ENCODE data around the gene LGALS3.
A peak's percentile ranks its signal among the peaks of the same experiment; 100 is the strongest.

LGALS3 gene

DNA sequence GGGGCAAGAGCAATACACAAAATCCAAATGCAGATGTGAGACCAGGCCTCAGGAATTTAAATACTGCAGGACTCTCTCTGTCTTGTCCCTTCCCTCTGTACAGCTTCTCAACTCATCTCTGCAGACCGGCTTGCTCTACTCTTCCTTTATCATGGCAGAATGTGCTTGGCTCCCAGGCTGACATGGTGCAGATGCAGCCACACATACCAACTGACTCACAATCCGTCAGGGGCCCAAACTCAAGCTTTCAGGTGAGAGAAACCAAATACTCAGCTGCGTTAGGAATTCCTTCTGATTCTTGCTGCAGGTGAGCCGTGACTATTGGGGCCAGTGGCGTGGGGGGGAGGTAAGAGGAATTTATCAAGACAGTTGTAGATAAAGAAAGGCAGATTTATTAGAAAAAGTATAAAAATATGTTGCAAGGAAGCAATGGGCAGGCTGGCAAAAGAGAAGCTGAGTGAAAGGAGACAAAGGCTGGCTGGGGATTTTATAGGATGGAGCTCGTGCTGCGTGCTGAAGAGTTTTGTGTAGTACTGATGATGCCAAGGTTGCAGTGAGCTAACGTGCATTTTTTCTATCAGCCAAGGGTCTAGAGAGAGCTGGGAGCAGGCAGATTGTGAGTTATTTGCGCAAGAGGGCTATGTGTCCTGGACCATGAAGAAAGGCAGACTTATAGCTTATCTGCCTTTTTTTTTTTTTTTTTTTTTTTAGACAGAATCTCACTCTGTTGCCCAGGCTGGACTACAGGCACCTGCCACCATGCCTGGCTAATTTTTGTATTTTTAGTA lies 5.0 kb upstream of the LGALS3 start:
- H3K27ac ChIP-seq (ENCODE audit: low read depth, low read length), result no peak overlapping the region; the same call in 1 of the 2 replicates
- no peaks in the 10 kb centered on the region for H3K79me2 ChIP-seq (ENCODE audit: control insufficient read depth, insufficient read depth, low read length, unreplicated experiment)
- no peak overlapping the region for H3K4me3 ChIP-seq (ENCODE audit: low read depth, low read length)
- no peak overlapping the region for H2AFZ ChIP-seq (ENCODE audit: low read length, unreplicated experiment)
- no peaks in the 10 kb centered on the region for H3K36me3 ChIP-seq (ENCODE audit: insufficient read depth, low read length)
- no peaks in the 10 kb centered on the region for H3K27me3 ChIP-seq (ENCODE audit: insufficient read depth, low read length)
- H3K4me1 ChIP-seq (ENCODE audit: control insufficient read depth, insufficient read depth, low read length, unreplicated experiment), result peaks cover 51% of the 10 kb centered on the region

DNA sequence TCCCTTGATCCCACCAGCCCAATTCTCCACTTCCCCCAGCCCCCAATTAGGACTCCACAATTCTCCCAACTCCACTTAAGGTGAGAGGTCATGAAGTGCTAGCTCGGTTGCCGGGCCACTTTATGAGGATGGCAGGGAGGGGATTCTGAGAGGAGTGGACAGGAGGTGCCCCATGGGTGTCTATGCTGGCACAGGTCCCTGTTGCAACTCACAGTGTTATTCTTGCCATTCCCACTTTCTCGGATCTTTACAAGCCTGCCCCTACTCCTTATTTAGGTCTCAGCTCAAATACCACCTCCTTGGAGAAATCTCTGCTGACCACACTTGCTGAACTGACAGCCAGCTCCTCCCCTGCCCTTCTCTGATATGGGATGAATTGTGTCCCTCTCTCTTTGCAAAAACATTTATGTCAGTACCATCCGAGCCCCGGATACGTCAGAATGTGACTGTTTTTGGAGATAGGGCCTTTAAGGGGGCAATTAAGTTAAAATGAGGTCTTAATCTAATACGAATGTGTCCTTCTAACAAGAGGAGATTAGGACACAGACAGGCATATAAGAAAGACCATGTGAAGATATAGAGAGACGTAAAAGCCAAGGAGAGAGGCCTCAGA lies 4.2 kb upstream of the LGALS3 start:
- Histone ChIP-seq H2AFZ (ENCODE audit: low read length, unreplicated experiment) (no peak overlapping the region), H3K27ac (ENCODE audit: low read depth, low read length) (no peak overlapping the region), H3K79me2 (ENCODE audit: control insufficient read depth, insufficient read depth, low read length, unreplicated experiment) (peaks cover 6% of the 10 kb centered on the region), H3K36me3 (ENCODE audit: insufficient read depth, low read length) (no peaks in the 10 kb centered on the region), H3K27me3 (ENCODE audit: insufficient read depth, low read length) (no peaks in the 10 kb centered on the region), H3K4me1 (ENCODE audit: control insufficient read depth, insufficient read depth, low read length, unreplicated experiment) (peaks cover 51% of the 10 kb centered on the region), H3K4me3 (ENCODE audit: low read depth, low read length) (no peak overlapping the region)

DNA sequence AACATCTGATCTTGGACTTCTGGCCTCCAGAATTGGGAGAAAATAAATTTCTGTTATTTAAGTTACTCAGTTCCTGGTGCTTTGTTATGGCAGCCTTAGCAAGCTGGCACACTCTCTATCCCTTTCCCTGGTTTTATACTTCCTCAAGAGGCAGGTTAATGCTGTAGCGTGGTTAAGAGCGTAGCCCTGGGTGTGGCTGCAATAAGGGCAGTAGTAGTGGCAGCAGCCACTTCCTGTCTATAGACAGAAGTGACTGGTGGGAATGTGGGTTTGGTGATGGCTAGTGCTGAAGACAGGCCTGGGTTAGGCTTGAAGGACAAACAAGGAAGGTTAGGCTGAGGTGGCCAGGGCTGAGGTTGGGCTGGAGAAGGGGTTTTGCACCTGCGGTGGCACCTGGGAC lies 3.6 kb upstream of the LGALS3 start:
- H2AFZ ChIP-seq (ENCODE audit: low read length, unreplicated experiment), result no peak overlapping the region
- peaks cover 51% of the 10 kb centered on the region for H3K4me1 ChIP-seq (ENCODE audit: control insufficient read depth, insufficient read depth, low read length, unreplicated experiment)
- no peaks in the 10 kb centered on the region for H3K27me3 ChIP-seq (ENCODE audit: insufficient read depth, low read length)
- peaks cover 11% of the 10 kb centered on the region for H3K79me2 ChIP-seq (ENCODE audit: control insufficient read depth, insufficient read depth, low read length, unreplicated experiment)
- H3K36me3 ChIP-seq (ENCODE audit: insufficient read depth, low read length), result no peaks in the 10 kb centered on the region
- H3K4me3 ChIP-seq (ENCODE audit: low read depth, low read length), result no peak overlapping the region
- no peak overlapping the region for H3K27ac ChIP-seq (ENCODE audit: low read depth, low read length)

DNA sequence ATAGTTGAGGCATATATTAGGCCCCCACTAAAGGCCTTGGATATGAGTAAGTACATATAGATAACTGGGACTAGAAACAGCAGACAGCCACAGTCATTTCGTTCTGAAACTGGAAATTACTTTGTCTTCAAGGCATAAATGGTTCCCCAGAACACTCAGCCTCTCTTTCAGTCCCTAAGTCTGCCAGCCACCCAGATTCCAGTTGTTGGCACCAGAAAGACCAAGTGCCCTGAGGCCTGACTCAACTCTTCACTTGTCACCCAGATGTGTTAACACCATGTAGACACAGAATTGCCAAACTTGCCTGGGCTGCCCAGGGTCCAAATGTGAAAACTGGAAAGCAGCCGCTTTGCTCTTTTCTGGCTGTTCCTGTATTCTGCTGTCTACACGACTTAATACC lies 3.0 kb upstream of the LGALS3 start:
- Histone ChIP-seq H3K4me3 (ENCODE audit: low read depth, low read length) (no peak overlapping the region), H3K4me1 (ENCODE audit: control insufficient read depth, insufficient read depth, low read length, unreplicated experiment) (peaks cover 55% of the 10 kb centered on the region), H3K27me3 (ENCODE audit: insufficient read depth, low read length) (no peaks in the 10 kb centered on the region), H3K79me2 (ENCODE audit: control insufficient read depth, insufficient read depth, low read length, unreplicated experiment) (peaks cover 18% of the 10 kb centered on the region), H3K36me3 (ENCODE audit: insufficient read depth, low read length) (no peaks in the 10 kb centered on the region), H3K27ac (ENCODE audit: low read depth, low read length) (no peak overlapping the region), H2AFZ (ENCODE audit: low read length, unreplicated experiment) (no peak overlapping the region)

GRCh38 chr14:55126932-55127459 lies 2.1 kb upstream of the LGALS3 start:
- Histone ChIP-seq H3K4me3 (ENCODE audit: low read depth, low read length) (no peak overlapping the region), H3K4me1 (ENCODE audit: control insufficient read depth, insufficient read depth, low read length, unreplicated experiment) (peaks cover 63% of the 10 kb centered on the region), H3K79me2 (ENCODE audit: control insufficient read depth, insufficient read depth, low read length, unreplicated experiment) (peaks cover 27% of the 10 kb centered on the region), H3K27ac (ENCODE audit: low read depth, low read length) (peak overlapping the region; percentile 74), H3K36me3 (ENCODE audit: insufficient read depth, low read length) (no peaks in the 10 kb centered on the region), H2AFZ (ENCODE audit: low read length, unreplicated experiment) (no peak overlapping the region), H3K27me3 (ENCODE audit: insufficient read depth, low read length) (no peaks in the 10 kb centered on the region)

DNA sequence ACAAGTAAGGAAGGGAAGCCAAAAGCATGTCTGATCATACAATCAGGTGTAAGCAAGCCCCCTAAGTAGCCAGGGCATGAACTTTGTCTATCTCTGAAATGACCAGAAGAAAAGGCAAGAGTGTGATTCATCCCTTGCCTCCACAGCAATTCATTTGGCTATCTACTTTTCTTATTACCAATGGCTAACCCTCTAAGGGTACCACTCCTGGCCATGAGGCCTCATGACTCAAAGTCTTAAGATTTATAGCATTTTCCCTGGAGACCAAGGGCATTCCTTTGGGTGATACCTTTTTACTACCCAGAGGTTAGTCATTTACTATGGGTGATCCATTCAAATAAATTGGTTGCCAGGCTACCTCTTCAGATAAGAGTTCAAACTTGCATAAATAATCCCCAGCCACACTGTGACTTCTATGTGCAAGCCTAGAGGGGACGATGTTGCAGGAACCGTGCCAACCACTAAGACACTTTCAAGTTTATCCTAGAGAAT lies 1.5 kb upstream of the LGALS3 start:
- no peaks in the 10 kb centered on the region for H3K27me3 ChIP-seq (ENCODE audit: insufficient read depth, low read length)
- no peak overlapping the region for H3K4me3 ChIP-seq (ENCODE audit: low read depth, low read length)
- H3K79me2 ChIP-seq (ENCODE audit: control insufficient read depth, insufficient read depth, low read length, unreplicated experiment), result peaks cover 32% of the 10 kb centered on the region
- peaks cover 62% of the 10 kb centered on the region for H3K4me1 ChIP-seq (ENCODE audit: control insufficient read depth, insufficient read depth, low read length, unreplicated experiment)
- no peaks in the 10 kb centered on the region for H3K36me3 ChIP-seq (ENCODE audit: insufficient read depth, low read length)
- no peak overlapping the region for H2AFZ ChIP-seq (ENCODE audit: low read length, unreplicated experiment)
- H3K27ac ChIP-seq (ENCODE audit: low read depth, low read length), result peak overlapping the region; percentile 74

GRCh38 chr14:55128386-55129085 lies 516 bp upstream of the LGALS3 start:
- peaks cover 62% of the 10 kb centered on the region for H3K4me1 ChIP-seq (ENCODE audit: control insufficient read depth, insufficient read depth, low read length, unreplicated experiment)
- peak overlapping the region; percentile 90 for H3K4me3 ChIP-seq (ENCODE audit: low read depth, low read length)
- peak overlapping the region; percentile 74 for H3K27ac ChIP-seq (ENCODE audit: low read depth, low read length)

GRCh38 chr14:55129428-55130195 lies 560 bp downstream of the LGALS3 start:
- peaks cover 53% of the 10 kb centered on the region for H3K79me2 ChIP-seq (ENCODE audit: control insufficient read depth, insufficient read depth, low read length, unreplicated experiment)
- H3K36me3 ChIP-seq (ENCODE audit: insufficient read depth, low read length), result peaks cover 7% of the 10 kb centered on the region
- H3K4me3 ChIP-seq (ENCODE audit: low read depth, low read length), result peak overlapping the region; percentile 90
- H3K27ac ChIP-seq (ENCODE audit: low read depth, low read length), result peak overlapping the region; percentile 74
- H3K4me1 ChIP-seq (ENCODE audit: control insufficient read depth, insufficient read depth, low read length, unreplicated experiment), result peaks cover 62% of the 10 kb centered on the region
- H3K27me3 ChIP-seq (ENCODE audit: insufficient read depth, low read length), result no peaks in the 10 kb centered on the region
- H2AFZ ChIP-seq (ENCODE audit: low read length, unreplicated experiment), result no peak overlapping the region

More at GRCh38 chr14:55128386-55129085, 516 bp upstream of the LGALS3 start:
- H3K36me3 ChIP-seq (ENCODE audit: insufficient read depth, low read length), result no peaks in the 10 kb centered on the region
- H3K79me2 ChIP-seq (ENCODE audit: control insufficient read depth, insufficient read depth, low read length, unreplicated experiment), result peaks cover 43% of the 10 kb centered on the region
- no peaks in the 10 kb centered on the region for H3K27me3 ChIP-seq (ENCODE audit: insufficient read depth, low read length)
- H2AFZ ChIP-seq (ENCODE audit: low read length, unreplicated experiment), result peak overlapping the region; percentile 49

- peak overlapping the region; percentile 90 for H3K4me3 ChIP-seq (ENCODE audit: low read depth, low read length)
- peaks cover 59% of the 10 kb centered on the region for H3K79me2 ChIP-seq (ENCODE audit: control insufficient read depth, insufficient read depth, low read length, unreplicated experiment)
- no peak overlapping the region for H2AFZ ChIP-seq (ENCODE audit: low read length, unreplicated experiment)
- no peaks in the 10 kb centered on the region for H3K27me3 ChIP-seq (ENCODE audit: insufficient read depth, low read length)
- H3K4me1 ChIP-seq (ENCODE audit: control insufficient read depth, insufficient read depth, low read length, unreplicated experiment), result peaks cover 62% of the 10 kb centered on the region
- peaks cover 7% of the 10 kb centered on the region for H3K36me3 ChIP-seq (ENCODE audit: insufficient read depth, low read length)
- H3K27ac ChIP-seq (ENCODE audit: low read depth, low read length), result peak overlapping the region; percentile 74
These were observed 1.1 kb downstream of the LGALS3 start for GRCh38 chr14:55130196-55130550.

Data from ACC112 (cell line).